NCI-H82 treated with DMSO at 0.1 percent for 48 hours (cell line): Measurements from ENCODE around the gene ZFR2.
"Not testable (repeated sequence)": the region's sequence is repeated elsewhere in the genome, so short reads cannot be mapped to it uniquely, and the experiment has no call there.

Source experiments
- DNase-seq: peaks from one replicate; lab custom pipeline; 2025; ENCODE audit not compliant: unreplicated experiment; lab: John Stamatoyannopoulos, UW

The ZFR2 gene

GRCh38 chr19:3868770-3869456 lies at the start of gene ZFR2:
Gene ZFR2 (minus strand): TSS chr19:3869038. CDS start chr19:3869017, 21 bp downstream.
- DNase-seq = no peak

GRCh38 chr19:3916033-3916432 lies 47.2 kb upstream of the ZFR2 start:
- DNase-seq = no peak

GRCh38 chr19:3914199-3914598 lies 45.4 kb upstream of the ZFR2 start:
- no peak for DNase-seq

GRCh38 chr19:3910105-3910504 lies 41.3 kb upstream of the ZFR2 start:
- no peak for DNase-seq

GRCh38 chr19:3908266-3909054 lies 39.6 kb upstream of the ZFR2 start:
- DNase-seq = no peak

GRCh38 chr19:3907626-3908265 lies 38.9 kb upstream of the ZFR2 start:
- DNase-seq = no peak

GRCh38 chr19:3904233-3904632 lies 35.4 kb upstream of the ZFR2 start:
- no peak for DNase-seq

GRCh38 chr19:3902317-3902973 lies 33.6 kb upstream of the ZFR2 start:
- DNase-seq = no peak

- DNase-seq = no peak
These were observed 30.9 kb upstream of the ZFR2 start for GRCh38 chr19:3899531-3900294.

- DNase-seq = no peak
These were observed 29.6 kb upstream of the ZFR2 start for GRCh38 chr19:3898426-3898825.

GRCh38 chr19:3897936-3898335 lies 29.1 kb upstream of the ZFR2 start:
- DNase-seq = no peak

GRCh38 chr19:3895788-3896187 lies 26.9 kb upstream of the ZFR2 start:
- DNase-seq = no peak

- DNase-seq = not testable (repeated sequence)
These were observed 26.1 kb upstream of the ZFR2 start for GRCh38 chr19:3894959-3895358.

- DNase-seq = no peak
These were observed 24.8 kb upstream of the ZFR2 start for GRCh38 chr19:3893509-3894179.

GRCh38 chr19:3890591-3890990 lies 21.8 kb upstream of the ZFR2 start:
- DNase-seq = no peak

GRCh38 chr19:3882041-3882384 lies 13.2 kb upstream of the ZFR2 start:
- DNase-seq = no peak

GRCh38 chr19:3881272-3882040 lies 12.6 kb upstream of the ZFR2 start:
- no peak for DNase-seq

- DNase-seq = peak; percentile 58
These were observed 11.8 kb upstream of the ZFR2 start, which contains the start of gene ATCAY for GRCh38 chr19:3880471-3881271. Gene ATCAY (plus strand): TSS chr19:3880685. CDS start chr19:3885768, 5,083 bp downstream.

GRCh38 chr19:3879656-3880055 lies 10.8 kb upstream of the ZFR2 start:
- no peak for DNase-seq
